Spleen (tissue), 7 donors: Measurements from ENCODE around the gene PLEKHG3.

Experiments
- CTCF ChIP-seq, 11 experiments: fragments of 200-600 bp in 7 of 11; fragments of 450-650 bp in 4 of 11; sonication (generic) in 4 of 11; IDR thresholded peaks in 8 of 11; conservative IDR thresholded peaks in 3 of 11; 1 replicate in 7 of 11; 2 replicates in 4 of 11; pipeline versions ENCODE4 v1.4.0 to v1.8.0; 2016 to 2021; ENCODE audit warnings: antibody characterized with exemption in 11 of 11, inconsistent platforms in 4 of 11, mild to moderate bottlenecking in 1 of 11
- POLR2A ChIP-seq, 3 donors: fragments of 450-650 bp; IDR thresholded peaks; one replicate each; pipeline ENCODE4 v1.5.1; 2017; ENCODE audit warnings: antibody characterized with exemption in 3 of 3, mild to moderate bottlenecking in 1 of 3
- POLR2AphosphoS5 ChIP-seq, 3 donors: sonication (generic); formaldehyde crosslinking; IDR thresholded peaks; one replicate each; pipeline ENCODE4 v1.5.1; 2017; ENCODE audit warnings: antibody characterized with exemption in 3 of 3
- donor health status: DM: no; HTN: no; CAD: no; lungs with moderate emphysema.
- donor health status: DM: no; HTN: no; CAD: no.
- donor health status: DM: no; HTN: no; CAD: no.

GRCh38 chr14:64733321-64733720 lies 29.1 kb downstream of the PLEKHG3 start:
- no peak for TF ChIP-seq CTCF (IDR thresholded peaks at IDR 0.05 in 8 of 11, conservative IDR thresholded peaks at IDR 0.05 in 3 of 11)
- no peak for TF ChIP-seq POLR2A (IDR thresholded peaks at IDR 0.05)
- TF ChIP-seq POLR2AphosphoS5 (IDR thresholded peaks at IDR 0.05) = no peak
